WTC11 (cell line): ENCODE measurements around the gene TMEM169. TPM values are rescaled to one million over a fixed set of nuclear protein-coding genes. Genes with fewer than 3 reads are reported as not detected.

Source experiments
- ATAC-seq: fragments of 200-7000 bp; cut with Tn5 transposase; 2 replicates; pipeline ENCODE4 v1.10.0; 2021; ENCODE audit warnings: mild to moderate bottlenecking, moderate library complexity
- CTCF ChIA-PET: fragments of 300-600 bp; sonication (Branson Sonifier 250); formaldehyde crosslinking; loops from one replicate; lab custom pipeline; 2021; ENCODE audit warnings: antibody characterized with exemption; lab: Charles Lee
- POLR2A ChIA-PET: fragments of 350-600 bp; sonication (Branson Sonifier 250); formaldehyde crosslinking; loops from one replicate; lab custom pipeline; 2021; ENCODE audit warnings: antibody characterized with exemption; lab: Charles Lee
- DNase-seq: peaks from one replicate; pipeline ENCODE4 v3.0.0; 2021; ENCODE audit warnings: low spot score
- H3K27ac Mint-ChIP-seq: 2 replicates; pipeline ENCODE4 v1.8.0; 2021; ENCODE audit warnings: mixed read lengths
- H3K27me3 Mint-ChIP-seq: 2 replicates; pipeline ENCODE4 v1.8.0; 2021; ENCODE audit warnings: low read depth, mild to moderate bottlenecking, moderate library complexity, mixed read lengths
- H3K36me3 Mint-ChIP-seq: 2 replicates; pipeline ENCODE4 v1.8.0; 2021; ENCODE audit warnings: mixed read lengths
- H3K4me1 Mint-ChIP-seq: 2 replicates; pipeline ENCODE4 v1.8.0; 2022; ENCODE audit warnings: mixed read lengths
- H3K4me3 Mint-ChIP-seq: 2 replicates; pipeline ENCODE4 v1.8.0; 2021; ENCODE audit warnings: mild to moderate bottlenecking, moderate library complexity, mixed read lengths
- H3K9me3 Mint-ChIP-seq: 2 replicates; pipeline ENCODE4 v1.8.0; 2021; ENCODE audit warnings: mixed read lengths
- CREB1 ChIP-seq: sonication (generic); formaldehyde crosslinking; IDR thresholded peaks from 2 replicates; pipeline ENCODE4 v1.8.0; 2023; ENCODE audit warnings: mild to moderate bottlenecking, missing genetic modification reagents
- E2F1 ChIP-seq: sonication (generic); formaldehyde crosslinking; IDR thresholded peaks from 2 replicates; pipeline ENCODE4 v1.8.0; 2022; ENCODE audit warnings: mild to moderate bottlenecking, missing genetic modification reagents
- ELF4 ChIP-seq: sonication (generic); formaldehyde crosslinking; IDR thresholded peaks from 2 replicates; pipeline ENCODE4 v1.8.1; 2022; ENCODE audit warnings: low read depth, mild to moderate bottlenecking, moderate library complexity, missing genetic modification reagents
- GABPB1 ChIP-seq: sonication (generic); formaldehyde crosslinking; IDR thresholded peaks from 2 replicates; pipeline ENCODE4 v1.8.1; 2023; ENCODE audit warnings: mild to moderate bottlenecking, missing genetic modification reagents
- GTF2I ChIP-seq: fragments of 250-450 bp; sonication (Bioruptor Pico); conservative IDR thresholded peaks from 2 replicates; pipeline ENCODE4 v1.4.0; 2021; ENCODE audit warnings: mild to moderate bottlenecking
- JAZF1 ChIP-seq: fragments of 250-450 bp; sonication (Bioruptor Pico); IDR thresholded peaks from 2 replicates; pipeline ENCODE4 v1.9.0; 2021; ENCODE audit warnings: moderate library complexity, mild to moderate bottlenecking, inconsistent platforms
- MXD4 ChIP-seq: fragments of 250-450 bp; sonication (Bioruptor Pico); IDR thresholded peaks from 2 replicates; pipeline ENCODE4 v1.8.0; 2021; ENCODE audit warnings: mild to moderate bottlenecking, moderate library complexity, borderline replicate concordance
- MYBL2 ChIP-seq: sonication (generic); formaldehyde crosslinking; IDR thresholded peaks from 2 replicates; pipeline ENCODE4 v1.8.1; 2023; ENCODE audit warnings: mild to moderate bottlenecking, moderate library complexity, missing genetic modification reagents
- NFE2L1 ChIP-seq: sonication (generic); formaldehyde crosslinking; IDR thresholded peaks from 2 replicates; pipeline ENCODE4 v1.8.1; 2023; ENCODE audit warnings: missing genetic modification reagents
- NFYB ChIP-seq: sonication (generic); formaldehyde crosslinking; conservative IDR thresholded peaks from 2 replicates; pipeline ENCODE4 v1.8.0; 2022; ENCODE audit warnings: low read depth, missing genetic modification reagents
- PRRX2 ChIP-seq: fragments of 250-450 bp; sonication (Bioruptor Pico); IDR thresholded peaks from 2 replicates; pipeline ENCODE4 v1.8.0; 2021; ENCODE audit warnings: mild to moderate bottlenecking
- RELA ChIP-seq: sonication (generic); formaldehyde crosslinking; IDR thresholded peaks from 2 replicates; pipeline ENCODE4 v1.8.1; 2022; ENCODE audit warnings: missing genetic modification reagents, mild to moderate bottlenecking, borderline replicate concordance
- RORB ChIP-seq: fragments of 250-450 bp; sonication (Bioruptor Pico); IDR thresholded peaks from 2 replicates; pipeline ENCODE4 v1.9.0; 2021; ENCODE audit warnings: mild to moderate bottlenecking
- SP1 ChIP-seq: sonication (generic); formaldehyde crosslinking; conservative IDR thresholded peaks from 2 replicates; pipeline ENCODE4 v1.8.1; 2022; ENCODE audit warnings: missing genetic modification reagents
- STAT6 ChIP-seq: sonication (generic); formaldehyde crosslinking; conservative IDR thresholded peaks from 2 replicates; pipeline ENCODE4 v1.8.1; 2023; ENCODE audit warnings: mild to moderate bottlenecking, low read depth, missing genetic modification reagents, moderate library complexity
- TEAD4 ChIP-seq: sonication (generic); formaldehyde crosslinking; IDR thresholded peaks from 2 replicates; pipeline ENCODE4 v1.8.0; 2022; ENCODE audit warnings: mild to moderate bottlenecking, missing genetic modification reagents
- ZBTB21 ChIP-seq: sonication (generic); formaldehyde crosslinking; IDR thresholded peaks from 2 replicates; pipeline ENCODE4 v1.8.1; 2023; ENCODE audit warnings: mild to moderate bottlenecking, missing genetic modification reagents, borderline replicate concordance
- ZNF423 ChIP-seq: fragments of 250-450 bp; sonication (Bioruptor Pico); IDR thresholded peaks from 2 replicates; pipeline ENCODE4 v2.1.2; 2022; ENCODE audit warnings: mild to moderate bottlenecking, moderate library complexity
- total RNA-seq: library from RNA; stranded (reverse); gene quantifications from 3 replicates; pipeline ENCODE4 v1.2.3, GENCODE V29; 2021
- TF ChIP-seq, protein P1 (sequence below): sonication (generic); formaldehyde crosslinking; IDR thresholded peaks from 2 replicates; pipeline ENCODE4 v1.8.1; 2023; ENCODE audit warnings: mild to moderate bottlenecking, missing genetic modification reagents, borderline replicate concordance
- TF ChIP-seq, protein P2 (sequence below): sonication (generic); formaldehyde crosslinking; IDR thresholded peaks from 2 replicates; pipeline ENCODE4 v1.8.0; 2023; ENCODE audit warnings: mild to moderate bottlenecking, missing genetic modification reagents
- TF ChIP-seq, protein P3 (sequence below): sonication (generic); formaldehyde crosslinking; IDR thresholded peaks from 2 replicates; pipeline ENCODE4 v1.8.0; 2022; ENCODE audit warnings: mild to moderate bottlenecking, missing genetic modification reagents
- TF ChIP-seq, protein P4 (sequence below): fragments of 250-450 bp; sonication (Bioruptor Pico); IDR thresholded peaks from 2 replicates; pipeline ENCODE4 v2.1.2; 2022; ENCODE audit warnings: mild to moderate bottlenecking, moderate library complexity

The TMEM169 gene
- total RNA-seq, 1 experiment from 2014 or later: 1.8 TPM

- no peak overlapping the region for H3K4me3 Mint-ChIP-seq
- peaks cover 10% of the 10 kb centered on the region for H3K4me1 Mint-ChIP-seq
- CTCF ChIA-PET: interaction anchor here (1.9 kb wide), 1 partner anchor 30 kb away, joined by 5 read pairs; no protein-coding TSS in a partner anchor
- POLR2A ChIA-PET: no interaction called here
- H3K27me3 Mint-ChIP-seq: no peaks in the 10 kb centered on the region
- no peaks in the 10 kb centered on the region for H3K9me3 Mint-ChIP-seq
- no peak for ATAC-seq
- no peak for DNase-seq
- no peak overlapping the region for H3K27ac Mint-ChIP-seq
- TF ChIP-seq E2F1 (CRISPR knock-in tag): no peak
- no peak for TF ChIP-seq ZNF423
- TF ChIP-seq ZBTB21 (CRISPR knock-in tag): no peak
- TF ChIP-seq ELF4 (CRISPR knock-in tag): no peak
- no peak for TF ChIP-seq NFYB (CRISPR knock-in tag)
- no peak for TF ChIP-seq MYBL2 (CRISPR knock-in tag)
- TF ChIP-seq MXD4 (CRISPR knock-in tag): no peak
- no peak for TF ChIP-seq STAT6 (CRISPR knock-in tag)
- no peak for TF ChIP-seq CREB1 (CRISPR knock-in tag)
- TF ChIP-seq RELA (CRISPR knock-in tag): no peak
- TF ChIP-seq, protein P1, sequence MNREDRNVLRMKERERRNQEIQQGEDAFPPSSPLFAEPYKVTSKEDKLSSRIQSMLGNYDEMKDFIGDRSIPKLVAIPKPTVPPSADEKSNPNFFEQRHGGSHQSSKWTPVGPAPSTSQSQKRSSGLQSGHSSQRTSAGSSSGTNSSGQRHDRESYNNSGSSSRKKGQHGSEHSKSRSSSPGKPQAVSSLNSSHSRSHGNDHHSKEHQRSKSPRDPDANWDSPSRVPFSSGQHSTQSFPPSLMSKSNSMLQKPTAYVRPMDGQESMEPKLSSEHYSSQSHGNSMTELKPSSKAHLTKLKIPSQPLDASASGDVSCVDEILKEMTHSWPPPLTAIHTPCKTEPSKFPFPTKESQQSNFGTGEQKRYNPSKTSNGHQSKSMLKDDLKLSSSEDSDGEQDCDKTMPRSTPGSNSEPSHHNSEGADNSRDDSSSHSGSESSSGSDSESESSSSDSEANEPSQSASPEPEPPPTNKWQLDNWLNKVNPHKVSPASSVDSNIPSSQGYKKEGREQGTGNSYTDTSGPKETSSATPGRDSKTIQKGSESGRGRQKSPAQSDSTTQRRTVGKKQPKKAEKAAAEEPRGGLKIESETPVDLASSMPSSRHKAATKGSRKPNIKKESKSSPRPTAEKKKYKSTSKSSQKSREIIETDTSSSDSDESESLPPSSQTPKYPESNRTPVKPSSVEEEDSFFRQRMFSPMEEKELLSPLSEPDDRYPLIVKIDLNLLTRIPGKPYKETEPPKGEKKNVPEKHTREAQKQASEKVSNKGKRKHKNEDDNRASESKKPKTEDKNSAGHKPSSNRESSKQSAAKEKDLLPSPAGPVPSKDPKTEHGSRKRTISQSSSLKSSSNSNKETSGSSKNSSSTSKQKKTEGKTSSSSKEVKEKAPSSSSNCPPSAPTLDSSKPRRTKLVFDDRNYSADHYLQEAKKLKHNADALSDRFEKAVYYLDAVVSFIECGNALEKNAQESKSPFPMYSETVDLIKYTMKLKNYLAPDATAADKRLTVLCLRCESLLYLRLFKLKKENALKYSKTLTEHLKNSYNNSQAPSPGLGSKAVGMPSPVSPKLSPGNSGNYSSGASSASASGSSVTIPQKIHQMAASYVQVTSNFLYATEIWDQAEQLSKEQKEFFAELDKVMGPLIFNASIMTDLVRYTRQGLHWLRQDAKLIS (CRISPR knock-in tag): no peak
- TF ChIP-seq PRRX2: no peak
- TF ChIP-seq, protein P2, sequence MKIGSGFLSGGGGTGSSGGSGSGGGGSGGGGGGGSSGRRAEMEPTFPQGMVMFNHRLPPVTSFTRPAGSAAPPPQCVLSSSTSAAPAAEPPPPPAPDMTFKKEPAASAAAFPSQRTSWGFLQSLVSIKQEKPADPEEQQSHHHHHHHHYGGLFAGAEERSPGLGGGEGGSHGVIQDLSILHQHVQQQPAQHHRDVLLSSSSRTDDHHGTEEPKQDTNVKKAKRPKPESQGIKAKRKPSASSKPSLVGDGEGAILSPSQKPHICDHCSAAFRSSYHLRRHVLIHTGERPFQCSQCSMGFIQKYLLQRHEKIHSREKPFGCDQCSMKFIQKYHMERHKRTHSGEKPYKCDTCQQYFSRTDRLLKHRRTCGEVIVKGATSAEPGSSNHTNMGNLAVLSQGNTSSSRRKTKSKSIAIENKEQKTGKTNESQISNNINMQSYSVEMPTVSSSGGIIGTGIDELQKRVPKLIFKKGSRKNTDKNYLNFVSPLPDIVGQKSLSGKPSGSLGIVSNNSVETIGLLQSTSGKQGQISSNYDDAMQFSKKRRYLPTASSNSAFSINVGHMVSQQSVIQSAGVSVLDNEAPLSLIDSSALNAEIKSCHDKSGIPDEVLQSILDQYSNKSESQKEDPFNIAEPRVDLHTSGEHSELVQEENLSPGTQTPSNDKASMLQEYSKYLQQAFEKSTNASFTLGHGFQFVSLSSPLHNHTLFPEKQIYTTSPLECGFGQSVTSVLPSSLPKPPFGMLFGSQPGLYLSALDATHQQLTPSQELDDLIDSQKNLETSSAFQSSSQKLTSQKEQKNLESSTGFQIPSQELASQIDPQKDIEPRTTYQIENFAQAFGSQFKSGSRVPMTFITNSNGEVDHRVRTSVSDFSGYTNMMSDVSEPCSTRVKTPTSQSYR (CRISPR knock-in tag): no peak
- peaks cover 57% of the 10 kb centered on the region for H3K36me3 Mint-ChIP-seq
These were observed 63.1 kb downstream of the TMEM169 start for GRCh38 chr2:216144857-216145256.

- peaks cover 10% of the 10 kb centered on the region for H3K4me1 Mint-ChIP-seq
- no peak overlapping the region for H3K4me3 Mint-ChIP-seq
- no peaks in the 10 kb centered on the region for H3K9me3 Mint-ChIP-seq
- peak overlapping the region; percentile 73 for H3K27ac Mint-ChIP-seq
- TF ChIP-seq, protein P3, sequence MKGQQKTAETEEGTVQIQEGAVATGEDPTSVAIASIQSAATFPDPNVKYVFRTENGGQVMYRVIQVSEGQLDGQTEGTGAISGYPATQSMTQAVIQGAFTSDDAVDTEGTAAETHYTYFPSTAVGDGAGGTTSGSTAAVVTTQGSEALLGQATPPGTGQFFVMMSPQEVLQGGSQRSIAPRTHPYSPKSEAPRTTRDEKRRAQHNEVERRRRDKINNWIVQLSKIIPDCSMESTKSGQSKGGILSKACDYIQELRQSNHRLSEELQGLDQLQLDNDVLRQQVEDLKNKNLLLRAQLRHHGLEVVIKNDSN: no peak
- TF ChIP-seq, protein P4, sequence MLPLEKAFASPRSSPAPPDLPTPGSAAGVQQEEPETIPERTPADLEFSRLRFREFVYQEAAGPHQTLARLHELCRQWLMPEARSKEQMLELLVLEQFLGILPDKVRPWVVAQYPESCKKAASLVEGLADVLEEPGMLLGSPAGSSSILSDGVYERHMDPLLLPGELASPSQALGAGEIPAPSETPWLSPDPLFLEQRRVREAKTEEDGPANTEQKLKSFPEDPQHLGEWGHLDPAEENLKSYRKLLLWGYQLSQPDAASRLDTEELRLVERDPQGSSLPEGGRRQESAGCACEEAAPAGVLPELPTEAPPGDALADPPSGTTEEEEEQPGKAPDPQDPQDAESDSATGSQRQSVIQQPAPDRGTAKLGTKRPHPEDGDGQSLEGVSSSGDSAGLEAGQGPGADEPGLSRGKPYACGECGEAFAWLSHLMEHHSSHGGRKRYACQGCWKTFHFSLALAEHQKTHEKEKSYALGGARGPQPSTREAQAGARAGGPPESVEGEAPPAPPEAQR: no peak
- no peak for TF ChIP-seq TEAD4 (CRISPR knock-in tag)
- TF ChIP-seq GABPB1 (CRISPR knock-in tag): no peak
- no peak for TF ChIP-seq JAZF1 (CRISPR knock-in tag)
- no peak for TF ChIP-seq RORB (CRISPR knock-in tag)
- TF ChIP-seq SP1: no peak
- TF ChIP-seq NFE2L1: no peak
- TF ChIP-seq GTF2I (CRISPR knock-in tag): no peak
- ChIA-PET CTCF (no interaction called here), POLR2A (no interaction called here)
- ATAC-seq (peak; percentile 45; the same call in 1 of the 2 replicates), DNase-seq (no peak)
- H3K36me3 Mint-ChIP-seq: peaks cover 55% of the 10 kb centered on the region
- no peaks in the 10 kb centered on the region for H3K27me3 Mint-ChIP-seq
These were observed 64.9 kb downstream of the TMEM169 start for GRCh38 chr2:216146573-216146972.
